Hematopoietic multipotent progenitor cell (in vitro differentiated cells): Measurements from ENCODE around the gene UBE2O. TPM values are rescaled to one million over a fixed set of nuclear protein-coding genes. Genes with fewer than 3 reads are reported as not detected.
A peak's percentile ranks its signal among the peaks of the same experiment; 100 is the strongest.

Source experiments
- DNase-seq, 3 donors: peaks; one replicate each; pipeline ENCODE4 v3.0.0-alpha.2; 2011 to 2015; ENCODE audit warnings: low read depth in 2 of 3, low spot score in 2 of 3
- total RNA-seq: library from RNA; depleted of rRNA; stranded (reverse); fragments of >200 nt; gene quantifications from one replicate; pipeline ENCODE4 v1.2.3, GENCODE V29; 2012

The UBE2O gene
- total RNA-seq, 1 donor: 46.3 TPM

DNA sequence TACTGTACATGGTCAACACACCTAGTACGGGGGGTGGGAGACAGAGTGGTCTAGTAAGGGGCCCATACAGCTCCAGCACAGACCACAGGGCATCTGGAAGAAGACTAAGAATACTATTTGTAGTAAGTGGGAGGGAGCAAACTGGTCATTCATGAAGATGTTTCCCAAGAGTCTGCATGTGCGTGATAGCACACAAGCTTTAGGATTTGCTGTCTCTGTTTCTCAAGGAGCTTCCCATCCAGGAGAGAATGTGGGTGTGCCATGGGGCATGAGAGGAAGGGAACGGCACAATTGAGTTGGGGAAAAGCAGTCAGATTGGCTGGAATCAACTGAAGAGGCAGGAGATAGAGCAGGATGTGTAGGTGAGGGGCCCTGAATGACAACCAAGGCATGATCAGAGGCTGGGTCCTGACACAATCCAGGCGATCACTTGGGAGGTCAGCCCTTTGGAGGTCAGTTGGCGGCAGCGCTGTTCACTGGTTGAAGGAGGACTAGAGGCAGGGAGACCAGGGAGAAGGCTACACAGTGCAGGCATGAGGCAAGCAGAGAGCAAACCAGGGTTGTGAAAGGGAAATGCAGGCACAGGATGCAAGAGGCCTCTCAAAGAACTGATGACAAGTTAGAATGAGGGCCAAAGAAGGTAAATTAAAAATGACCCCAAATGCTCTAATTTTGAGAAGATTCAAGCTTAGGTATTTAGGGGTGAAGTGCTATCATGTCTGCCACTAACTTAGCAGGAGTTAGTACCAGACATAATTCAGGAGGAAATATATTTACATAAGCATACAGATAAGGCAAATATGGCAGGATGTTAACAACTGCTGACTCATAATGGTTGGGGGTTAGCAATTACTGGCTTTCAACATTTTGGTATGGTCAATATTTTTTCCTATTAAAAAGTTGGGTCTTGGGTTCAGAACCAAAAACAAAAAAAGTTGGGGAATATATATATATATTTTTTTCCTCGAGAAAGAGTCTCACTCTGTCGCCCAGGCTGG, 10.3 kb downstream of the UBE2O start:
- DNase-seq: peak in 2 of 3 donors; percentile 30 to 40

DNA sequence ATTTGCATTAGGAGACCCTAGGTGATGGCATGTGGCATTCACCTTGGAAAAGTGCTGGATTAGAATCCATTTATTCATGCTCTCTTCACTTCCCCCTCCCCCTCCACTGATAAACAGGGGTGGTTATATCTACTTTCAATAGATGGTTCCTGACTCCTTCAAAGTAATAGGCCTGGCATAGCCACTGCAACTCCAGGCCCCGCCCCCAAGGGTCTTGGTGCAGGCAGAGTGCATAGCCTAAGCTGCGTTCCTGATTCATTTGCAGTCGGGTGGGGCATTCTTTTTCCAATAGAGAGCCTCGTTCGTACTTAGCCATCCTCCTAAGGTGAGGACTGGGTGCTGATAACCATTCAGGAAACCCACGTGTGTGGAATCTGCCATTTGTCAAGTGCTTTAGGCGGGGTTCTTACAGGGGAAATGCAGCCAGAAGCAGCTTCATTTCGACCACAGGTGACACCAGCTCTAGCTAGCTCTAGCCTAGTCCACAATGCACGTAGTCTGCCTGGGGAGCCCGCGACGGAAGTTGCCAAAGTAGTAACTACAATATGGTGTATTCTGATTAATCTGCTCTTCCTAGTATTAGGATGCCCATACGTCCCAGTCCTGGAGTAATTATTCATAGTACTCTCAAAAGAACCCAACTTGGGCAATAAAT, 11.1 kb downstream of the UBE2O start:
- DNase-seq: no peak

DNA sequence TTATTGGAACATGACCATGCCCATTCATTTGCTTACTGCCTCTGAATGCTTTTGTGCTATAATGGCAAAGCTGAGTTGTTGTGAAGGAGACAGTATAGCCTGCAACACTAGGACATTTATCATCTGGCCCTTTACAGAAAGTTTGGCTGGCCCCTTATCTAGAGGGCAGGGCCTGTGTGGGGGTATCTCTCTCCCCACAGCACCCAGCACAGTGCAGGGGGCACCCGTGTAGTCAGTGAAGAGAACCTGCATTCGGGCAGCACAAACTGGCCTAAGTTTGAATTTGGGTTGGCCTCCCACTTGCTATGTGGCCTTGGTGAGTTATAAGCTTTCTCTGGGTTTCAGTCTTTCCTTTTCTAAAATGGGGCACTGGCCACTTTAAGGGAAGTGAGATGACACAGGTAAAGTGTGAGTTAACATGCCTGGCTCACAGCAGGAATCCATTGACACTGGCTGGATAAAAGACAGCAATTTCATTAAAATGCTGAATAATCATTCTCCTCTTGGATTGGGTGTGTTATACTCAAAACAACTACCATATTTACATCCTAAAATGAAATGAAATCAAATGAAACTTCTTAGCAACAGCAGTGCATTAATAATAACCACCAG, 12.1 kb downstream of the UBE2O start:
- no peak for DNase-seq

DNA sequence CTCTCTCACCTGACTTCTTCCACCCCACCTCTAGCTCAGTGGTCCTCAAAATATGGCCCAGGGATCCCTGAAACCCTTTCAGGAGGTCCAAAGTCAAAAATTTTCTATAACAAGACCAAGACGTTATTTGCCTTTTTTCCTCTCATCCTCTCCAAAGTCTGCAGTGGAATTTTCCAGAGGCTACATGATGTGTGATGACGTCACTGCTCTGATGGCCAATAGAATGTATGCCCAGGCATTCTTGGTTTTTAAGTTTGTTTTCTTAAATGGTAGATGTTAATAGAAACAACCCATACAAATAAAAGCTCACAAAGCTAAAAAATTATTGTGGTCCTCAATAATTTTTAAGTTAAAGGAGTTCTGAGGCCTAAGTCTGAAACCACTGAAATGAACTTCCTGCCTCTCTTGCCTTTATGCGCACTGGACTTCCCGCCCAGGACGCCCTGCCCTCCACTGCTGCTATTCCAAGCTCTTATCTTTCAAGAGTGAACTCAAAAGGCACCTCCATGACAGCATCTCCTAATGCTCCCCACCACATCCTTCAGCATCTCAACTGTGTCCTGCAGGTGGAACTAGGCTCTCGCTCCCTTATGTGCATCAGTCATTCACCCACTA, 13.5 kb downstream of the UBE2O start:
- DNase-seq: no peak

DNA sequence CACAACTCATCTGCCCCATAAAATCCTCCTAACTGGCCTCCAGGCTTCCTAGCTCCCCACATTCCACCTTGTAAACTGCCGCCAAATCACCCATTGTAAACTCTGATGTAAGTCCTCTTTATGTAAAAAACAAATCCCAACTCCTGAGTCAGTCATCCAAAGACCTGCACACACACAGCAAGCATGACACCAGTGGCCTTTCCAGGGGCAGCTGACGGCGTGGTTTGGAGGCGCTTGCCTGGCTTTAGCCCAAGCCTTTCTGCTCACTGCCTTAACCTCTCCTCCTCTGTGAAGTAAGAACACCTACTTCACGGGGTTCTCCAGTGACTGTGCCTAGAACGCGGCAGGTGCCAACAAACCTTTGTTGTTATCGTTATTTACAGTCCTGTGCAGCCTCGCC, 14.0 kb downstream of the UBE2O start:
- no peak for DNase-seq

- DNase-seq: no peak
Observed at GRCh38 chr17:76437467-76438402, 15.2 kb downstream of the UBE2O start.

GRCh38 chr17:76435751-76436150, 17.2 kb downstream of the UBE2O start:
- DNase-seq: no peak

DNA sequence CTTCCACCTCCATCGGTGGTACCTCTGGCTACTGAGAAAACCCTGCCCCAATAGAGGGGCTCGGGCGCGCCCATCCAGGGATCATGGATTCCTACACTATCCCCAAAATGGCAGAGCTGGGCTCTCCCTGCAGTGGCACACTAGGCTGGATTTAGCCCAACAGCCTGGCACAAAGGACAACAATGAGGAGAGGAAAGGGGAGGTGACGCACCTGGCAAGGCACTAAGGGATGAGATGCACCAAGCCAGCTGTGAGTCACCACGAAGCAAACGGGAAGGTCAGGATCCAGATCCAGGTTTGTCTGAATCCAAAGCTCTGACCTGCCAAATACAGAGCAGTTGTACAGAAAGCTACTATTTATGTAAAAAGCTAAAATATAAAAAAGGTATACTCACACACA, 18.1 kb downstream of the UBE2O start:
- no peak for DNase-seq

GRCh38 chr17:76433693-76434092, 19.3 kb downstream of the UBE2O start:
- no peak for DNase-seq

GRCh38 chr17:76432712-76433336, 20.1 kb downstream of the UBE2O start:
- DNase-seq: peak in 1 of 3 donors; percentile 43

GRCh38 chr17:76432004-76432403, 20.9 kb downstream of the UBE2O start:
- DNase-seq: no peak

- no peak for DNase-seq
Observed at GRCh38 chr17:76431509-76431908, 21.4 kb downstream of the UBE2O start.

DNA sequence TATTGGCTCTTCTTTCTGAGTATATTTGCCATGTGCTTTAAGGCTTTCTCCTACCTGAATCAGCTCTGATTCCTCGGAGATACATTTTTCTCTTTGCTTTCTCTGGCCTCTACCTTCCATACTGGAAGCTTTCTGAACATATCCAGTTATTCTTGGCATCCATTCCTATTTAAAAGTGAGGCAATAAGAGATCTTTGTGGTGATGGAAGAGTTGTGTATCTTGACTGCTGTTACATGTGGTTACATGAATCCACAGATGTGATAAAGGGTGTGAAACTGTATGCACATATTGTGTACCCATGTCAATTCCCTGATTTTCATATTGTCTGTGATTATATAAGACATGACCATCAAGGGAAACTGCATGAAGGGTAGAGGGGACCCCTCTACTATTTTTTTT, 24.4 kb downstream of the UBE2O start:
- no peak for DNase-seq

GRCh38 chr17:76427501-76428231, 25.3 kb downstream of the UBE2O start:
- no peak for DNase-seq

- no peak for DNase-seq
Observed at GRCh38 chr17:76426853-76427252, 26.1 kb downstream of the UBE2O start.

GRCh38 chr17:76422860-76423259, 30.1 kb downstream of the UBE2O start:
- no peak for DNase-seq

DNA sequence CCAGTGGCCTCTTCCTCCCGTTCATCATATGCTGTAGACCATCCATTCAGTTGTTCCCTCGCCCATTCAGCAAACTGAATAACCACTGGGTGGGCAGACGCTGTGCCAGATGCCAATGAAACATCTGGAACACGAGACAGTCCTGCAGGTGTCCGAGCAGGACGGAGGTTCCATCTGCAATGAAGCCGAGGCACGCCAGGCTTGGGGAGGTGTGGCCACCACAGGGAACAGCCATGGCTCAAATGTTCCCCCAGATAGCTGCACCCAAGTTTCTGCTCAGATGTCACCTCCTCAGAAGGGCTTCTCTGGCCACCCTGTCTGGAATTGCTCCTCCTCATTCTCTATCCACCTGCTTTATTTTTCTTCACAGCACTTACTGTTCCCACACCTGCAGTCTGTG, 30.5 kb downstream of the UBE2O start:
- DNase-seq: no peak

GRCh38 chr17:76421044-76421407, 31.9 kb downstream of the UBE2O start:
- no peak for DNase-seq
